ENCODE measurements around the gene KCNH1. TPM values are rescaled to one million over a fixed set of nuclear protein-coding genes. Genes with fewer than 3 reads are reported as not detected.

The KCNH1 gene
- total RNA-seq, 4 donors from 2014 or later: 0.53 to 16.5 (median 2.4) TPM

- Histone ChIP-seq H3K27me3 (no peaks in the 10 kb centered on the region), H3K4me1 (peaks cover 0 to 8% (median 0%) of the 10 kb centered on the region in 4 donors), H3K36me3 (no peaks in the 10 kb centered on the region), H3K9me3 (no peaks in the 10 kb centered on the region), H3K4me3 (no peak overlapping the region), H3K27ac (no peak overlapping the region)
- no peak for DNase-seq
- TF ChIP-seq POLR2A (IDR thresholded peaks at IDR 0.05) (no peak), CTCF (IDR thresholded peaks at IDR 0.05) (no peak)
Measured at GRCh38 chr1:210652329-210652954, 481.5 kb downstream of the KCNH1 start.

DNA sequence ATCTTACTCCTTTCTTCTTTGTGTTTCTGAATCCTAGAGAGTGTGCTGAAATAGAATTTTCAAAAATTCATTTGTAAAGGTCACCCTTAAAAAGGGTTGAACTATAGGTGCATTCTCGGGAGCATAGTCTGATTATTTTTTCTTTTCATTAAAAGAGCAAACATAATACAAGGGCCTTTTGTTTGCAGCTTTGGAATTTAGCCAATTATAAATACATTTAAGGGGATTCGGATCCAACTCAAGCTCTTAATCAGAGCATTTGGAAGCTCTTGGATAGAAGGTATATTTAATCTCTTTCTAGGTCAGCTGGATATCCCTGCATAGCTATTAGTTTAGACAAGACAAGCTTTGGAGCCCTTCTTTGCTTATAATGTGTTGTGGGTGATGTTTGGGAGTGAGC lies 483.5 kb downstream of the KCNH1 start:
- Histone ChIP-seq H3K27ac (no peak overlapping the region), H3K27me3 (no peaks in the 10 kb centered on the region), H3K36me3 (no peaks in the 10 kb centered on the region), H3K4me3 (no peak overlapping the region), H3K9me3 (no peaks in the 10 kb centered on the region), H3K4me1 (peaks cover 0 to 10% (median 0%) of the 10 kb centered on the region in 4 donors)
- TF ChIP-seq POLR2A (IDR thresholded peaks at IDR 0.05) (no peak), CTCF (IDR thresholded peaks at IDR 0.05) (no peak)
- DNase-seq: no peak

DNA sequence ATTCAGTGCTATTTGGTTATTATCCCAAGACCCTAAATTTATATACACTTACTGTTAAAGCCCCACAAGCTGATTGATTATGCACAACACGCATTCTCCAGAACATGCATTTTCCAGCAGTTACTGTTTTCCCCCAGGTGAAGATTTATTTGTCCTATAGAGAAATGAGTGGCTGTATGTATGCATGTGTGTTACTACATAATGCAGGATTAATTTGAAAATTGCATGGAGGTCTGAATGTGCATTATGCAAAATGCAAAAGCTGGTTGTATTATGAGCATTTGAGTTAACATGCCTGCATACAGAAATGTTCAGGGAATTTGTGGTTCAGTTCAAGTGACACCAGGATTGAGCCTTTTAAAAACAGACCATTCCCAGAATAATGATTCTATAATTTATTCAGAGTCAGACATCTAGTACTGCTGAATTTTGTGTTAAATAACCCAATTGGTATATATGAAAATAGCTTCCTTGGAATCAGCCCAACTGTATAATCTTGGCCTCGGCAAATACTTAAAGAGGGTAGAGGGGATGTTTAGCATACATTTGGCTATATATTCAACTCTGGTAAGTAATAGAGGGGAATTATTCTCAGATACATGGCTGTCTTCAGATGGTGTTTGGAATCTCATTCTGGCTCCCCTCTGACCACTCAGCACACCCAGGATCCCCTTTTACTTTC lies 485.2 kb downstream of the KCNH1 start:
- Histone ChIP-seq H3K27me3 (no peaks in the 10 kb centered on the region), H3K4me3 (no peak overlapping the region), H3K9me3 (no peaks in the 10 kb centered on the region), H3K4me1 (peaks cover 0 to 4% (median 0%) of the 10 kb centered on the region in 4 donors), H3K36me3 (no peaks in the 10 kb centered on the region), H3K27ac (no peak overlapping the region)
- no peak for TF ChIP-seq POLR2A (IDR thresholded peaks at IDR 0.05)
- TF ChIP-seq CTCF (IDR thresholded peaks at IDR 0.05): no peak
- no peak for DNase-seq

- no peaks in the 10 kb centered on the region for H3K9me3 ChIP-seq
- H3K36me3 ChIP-seq: no peaks in the 10 kb centered on the region
- no peak for DNase-seq
- peaks cover 0 to 4% (median 0%) of the 10 kb centered on the region in 4 donors for H3K4me1 ChIP-seq
- TF ChIP-seq POLR2A (IDR thresholded peaks at IDR 0.05): no peak
- TF ChIP-seq CTCF (IDR thresholded peaks at IDR 0.05): no peak
- no peak overlapping the region for H3K27ac ChIP-seq
- H3K4me3 ChIP-seq: no peak overlapping the region
- H3K27me3 ChIP-seq: no peaks in the 10 kb centered on the region
Measured at GRCh38 chr1:210647406-210648333, 486.3 kb downstream of the KCNH1 start.

DNA sequence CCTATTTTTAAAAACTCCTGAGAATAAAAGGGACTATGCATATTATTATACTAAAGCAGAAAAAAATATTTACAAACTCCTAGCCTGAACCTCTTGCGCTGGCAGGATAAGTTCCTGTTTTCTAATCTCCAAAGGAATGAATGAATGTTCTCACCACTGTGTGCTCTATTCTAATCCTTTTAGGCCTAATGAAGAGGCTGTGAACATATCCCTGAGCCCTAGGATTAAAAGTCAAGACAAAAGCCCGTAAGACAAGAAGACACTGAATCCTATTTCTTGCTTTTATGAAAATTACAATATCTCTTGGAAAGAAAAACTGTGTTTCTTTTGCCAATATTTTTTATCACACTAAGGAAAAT lies 487.7 kb downstream of the KCNH1 start:
- Histone ChIP-seq H3K9me3 (no peaks in the 10 kb centered on the region), H3K4me3 (no peak overlapping the region), H3K4me1 (peaks cover 0 to 4% (median 0%) of the 10 kb centered on the region in 4 donors), H3K27ac (no peak overlapping the region), H3K36me3 (no peaks in the 10 kb centered on the region), H3K27me3 (no peaks in the 10 kb centered on the region)
- TF ChIP-seq POLR2A (IDR thresholded peaks at IDR 0.05): no peak
- no peak for DNase-seq

Measured in Peyer's patch (tissue), 4 donors.